Measurements from ENCODE around the gene EDN2. TPM values are rescaled to one million over a fixed set of nuclear protein-coding genes. Genes with fewer than 3 reads are reported as not detected.

The EDN2 gene
- total and polyA plus RNA-seq, 4 donors = 0.10 to 0.13 TPM; not detected in 2

DNA sequence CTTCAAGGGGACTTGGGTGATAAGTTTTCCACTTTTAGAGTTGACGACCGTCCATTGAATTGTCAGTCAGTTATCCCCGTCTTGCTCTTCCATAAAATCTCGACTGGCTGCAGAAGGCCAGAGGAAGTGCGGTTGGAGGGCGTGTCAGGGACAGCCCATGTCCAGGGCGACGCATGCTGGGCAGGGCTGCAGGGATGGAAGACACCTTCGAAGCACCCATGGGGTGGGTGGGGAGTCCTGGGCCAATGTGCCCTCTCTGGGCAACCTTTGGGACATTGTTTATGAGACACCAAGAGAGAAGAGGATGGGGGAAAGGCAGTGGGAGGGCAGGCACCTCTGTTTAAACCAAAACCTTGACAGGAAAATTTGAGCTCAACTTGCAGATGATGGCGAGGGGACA lies 38.6 kb upstream of the EDN2 start:
- Histone ChIP-seq H3K9me3 (ENCODE audit: control insufficient read depth in 4 of 4, low read length in 3 of 4) (no peaks in the 10 kb centered on the region), H3K27me3 (ENCODE audit: control insufficient read depth in 4 of 4, insufficient read depth in 4 of 4, low read length in 3 of 4) (no peaks in the 10 kb centered on the region), H3K36me3 (ENCODE audit: control insufficient read depth in 4 of 4, insufficient read depth in 3 of 4, low read depth in 1 of 4, low read length in 3 of 4) (no peaks in the 10 kb centered on the region), H3K9ac (ENCODE audit: low read depth in 1 of 2, low read length in 2 of 2) (no peak overlapping the region), H3K27ac (ENCODE audit: low read depth in 1 of 2, low read length in 2 of 2) (no peak overlapping the region), H3K4me1 (ENCODE audit: control insufficient read depth in 4 of 4, insufficient read depth in 4 of 4, low read length in 3 of 4) (no peaks in the 10 kb centered on the region), H3K4me3 (ENCODE audit: low read depth in 1 of 3, low read length in 3 of 3) (no peak overlapping the region)
- 82% methylated on average over 10 of the region's 10 CpGs for WGBS
- TF ChIP-seq EGR1 (IDR thresholded peaks at IDR 0.05; ENCODE audit: low read depth in 2 of 2) = no peak
- no peak for TF ChIP-seq HNF4A (conservative IDR thresholded peaks at IDR 0.05)
- no peak for TF ChIP-seq RAD21 (IDR thresholded peaks at IDR 0.05)
- TF ChIP-seq FOXA2 (IDR thresholded peaks at IDR 0.05) = no peak
- no peak for TF ChIP-seq SP1 (IDR thresholded peaks at IDR 0.05)
- TF ChIP-seq TAF1 (conservative IDR thresholded peaks at IDR 0.05) = no peak
- TF ChIP-seq, protein P1, sequence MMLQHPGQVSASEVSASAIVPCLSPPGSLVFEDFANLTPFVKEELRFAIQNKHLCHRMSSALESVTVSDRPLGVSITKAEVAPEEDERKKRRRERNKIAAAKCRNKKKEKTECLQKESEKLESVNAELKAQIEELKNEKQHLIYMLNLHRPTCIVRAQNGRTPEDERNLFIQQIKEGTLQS (IDR thresholded peaks at IDR 0.05) = no peak
- TF ChIP-seq FOXA1 (IDR thresholded peaks at IDR 0.05) = no peak
- TF ChIP-seq, protein P2, sequence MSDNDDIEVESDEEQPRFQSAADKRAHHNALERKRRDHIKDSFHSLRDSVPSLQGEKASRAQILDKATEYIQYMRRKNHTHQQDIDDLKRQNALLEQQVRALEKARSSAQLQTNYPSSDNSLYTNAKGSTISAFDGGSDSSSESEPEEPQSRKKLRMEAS (IDR thresholded peaks at IDR 0.05) = no peak
- TF ChIP-seq JUND (IDR thresholded peaks at IDR 0.05) = no peak
- TF ChIP-seq YY1 (IDR thresholded peaks at IDR 0.05) = no peak
- TF ChIP-seq NR2F2 (IDR thresholded peaks at IDR 0.05) = no peak
- TF ChIP-seq, protein P3, sequence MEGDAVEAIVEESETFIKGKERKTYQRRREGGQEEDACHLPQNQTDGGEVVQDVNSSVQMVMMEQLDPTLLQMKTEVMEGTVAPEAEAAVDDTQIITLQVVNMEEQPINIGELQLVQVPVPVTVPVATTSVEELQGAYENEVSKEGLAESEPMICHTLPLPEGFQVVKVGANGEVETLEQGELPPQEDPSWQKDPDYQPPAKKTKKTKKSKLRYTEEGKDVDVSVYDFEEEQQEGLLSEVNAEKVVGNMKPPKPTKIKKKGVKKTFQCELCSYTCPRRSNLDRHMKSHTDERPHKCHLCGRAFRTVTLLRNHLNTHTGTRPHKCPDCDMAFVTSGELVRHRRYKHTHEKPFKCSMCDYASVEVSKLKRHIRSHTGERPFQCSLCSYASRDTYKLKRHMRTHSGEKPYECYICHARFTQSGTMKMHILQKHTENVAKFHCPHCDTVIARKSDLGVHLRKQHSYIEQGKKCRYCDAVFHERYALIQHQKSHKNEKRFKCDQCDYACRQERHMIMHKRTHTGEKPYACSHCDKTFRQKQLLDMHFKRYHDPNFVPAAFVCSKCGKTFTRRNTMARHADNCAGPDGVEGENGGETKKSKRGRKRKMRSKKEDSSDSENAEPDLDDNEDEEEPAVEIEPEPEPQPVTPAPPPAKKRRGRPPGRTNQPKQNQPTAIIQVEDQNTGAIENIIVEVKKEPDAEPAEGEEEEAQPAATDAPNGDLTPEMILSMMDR (IDR thresholded peaks at IDR 0.05; ENCODE audit: low read depth, low read length, missing input control) = no peak
- TF ChIP-seq, protein P4, sequence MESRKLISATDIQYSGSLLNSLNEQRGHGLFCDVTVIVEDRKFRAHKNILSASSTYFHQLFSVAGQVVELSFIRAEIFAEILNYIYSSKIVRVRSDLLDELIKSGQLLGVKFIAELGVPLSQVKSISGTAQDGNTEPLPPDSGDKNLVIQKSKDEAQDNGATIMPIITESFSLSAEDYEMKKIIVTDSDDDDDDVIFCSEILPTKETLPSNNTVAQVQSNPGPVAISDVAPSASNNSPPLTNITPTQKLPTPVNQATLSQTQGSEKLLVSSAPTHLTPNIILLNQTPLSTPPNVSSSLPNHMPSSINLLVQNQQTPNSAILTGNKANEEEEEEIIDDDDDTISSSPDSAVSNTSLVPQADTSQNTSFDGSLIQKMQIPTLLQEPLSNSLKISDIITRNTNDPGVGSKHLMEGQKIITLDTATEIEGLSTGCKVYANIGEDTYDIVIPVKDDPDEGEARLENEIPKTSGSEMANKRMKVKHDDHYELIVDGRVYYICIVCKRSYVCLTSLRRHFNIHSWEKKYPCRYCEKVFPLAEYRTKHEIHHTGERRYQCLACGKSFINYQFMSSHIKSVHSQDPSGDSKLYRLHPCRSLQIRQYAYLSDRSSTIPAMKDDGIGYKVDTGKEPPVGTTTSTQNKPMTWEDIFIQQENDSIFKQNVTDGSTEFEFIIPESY (IDR thresholded peaks at IDR 0.05) = no peak
- no peak for TF ChIP-seq HNF4G (IDR thresholded peaks at IDR 0.05)
- no peak for TF ChIP-seq GABPA (IDR thresholded peaks at IDR 0.05 in 1 of 2, conservative IDR thresholded peaks at IDR 0.05 in 1 of 2)
- TF ChIP-seq, protein P5, sequence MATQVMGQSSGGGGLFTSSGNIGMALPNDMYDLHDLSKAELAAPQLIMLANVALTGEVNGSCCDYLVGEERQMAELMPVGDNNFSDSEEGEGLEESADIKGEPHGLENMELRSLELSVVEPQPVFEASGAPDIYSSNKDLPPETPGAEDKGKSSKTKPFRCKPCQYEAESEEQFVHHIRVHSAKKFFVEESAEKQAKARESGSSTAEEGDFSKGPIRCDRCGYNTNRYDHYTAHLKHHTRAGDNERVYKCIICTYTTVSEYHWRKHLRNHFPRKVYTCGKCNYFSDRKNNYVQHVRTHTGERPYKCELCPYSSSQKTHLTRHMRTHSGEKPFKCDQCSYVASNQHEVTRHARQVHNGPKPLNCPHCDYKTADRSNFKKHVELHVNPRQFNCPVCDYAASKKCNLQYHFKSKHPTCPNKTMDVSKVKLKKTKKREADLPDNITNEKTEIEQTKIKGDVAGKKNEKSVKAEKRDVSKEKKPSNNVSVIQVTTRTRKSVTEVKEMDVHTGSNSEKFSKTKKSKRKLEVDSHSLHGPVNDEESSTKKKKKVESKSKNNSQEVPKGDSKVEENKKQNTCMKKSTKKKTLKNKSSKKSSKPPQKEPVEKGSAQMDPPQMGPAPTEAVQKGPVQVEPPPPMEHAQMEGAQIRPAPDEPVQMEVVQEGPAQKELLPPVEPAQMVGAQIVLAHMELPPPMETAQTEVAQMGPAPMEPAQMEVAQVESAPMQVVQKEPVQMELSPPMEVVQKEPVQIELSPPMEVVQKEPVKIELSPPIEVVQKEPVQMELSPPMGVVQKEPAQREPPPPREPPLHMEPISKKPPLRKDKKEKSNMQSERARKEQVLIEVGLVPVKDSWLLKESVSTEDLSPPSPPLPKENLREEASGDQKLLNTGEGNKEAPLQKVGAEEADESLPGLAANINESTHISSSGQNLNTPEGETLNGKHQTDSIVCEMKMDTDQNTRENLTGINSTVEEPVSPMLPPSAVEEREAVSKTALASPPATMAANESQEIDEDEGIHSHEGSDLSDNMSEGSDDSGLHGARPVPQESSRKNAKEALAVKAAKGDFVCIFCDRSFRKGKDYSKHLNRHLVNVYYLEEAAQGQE (IDR thresholded peaks at IDR 0.05) = no peak
- DNase-seq (ENCODE audit: low spot score) = no peak

DNA sequence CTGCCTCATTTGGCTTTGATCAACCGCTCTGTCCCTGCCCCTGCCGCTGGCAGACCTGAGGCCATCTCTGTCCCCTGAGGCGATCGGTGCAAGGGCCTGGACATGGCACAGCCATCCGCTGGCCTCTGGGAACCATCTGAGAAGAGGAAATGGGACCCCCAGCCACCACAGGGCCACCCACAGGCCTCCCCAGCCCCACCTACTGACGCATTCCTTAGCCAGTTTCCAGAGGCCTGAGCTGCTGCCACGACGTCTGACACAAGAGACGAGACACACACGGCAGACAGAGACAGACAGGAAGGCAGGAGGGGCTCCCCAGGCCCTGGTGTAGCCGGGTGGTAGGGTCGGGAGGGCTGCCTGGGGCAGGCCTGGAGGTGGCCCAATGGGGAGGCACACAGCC lies 37.3 kb upstream of the EDN2 start:
- WGBS = 88% methylated on average over 12 of the region's 12 CpGs
- no peaks in the 10 kb centered on the region for H3K9me3 ChIP-seq (ENCODE audit: control insufficient read depth in 4 of 4, low read length in 3 of 4)
- H3K27me3 ChIP-seq (ENCODE audit: control insufficient read depth in 4 of 4, insufficient read depth in 4 of 4, low read length in 3 of 4) = no peaks in the 10 kb centered on the region
- no peaks in the 10 kb centered on the region for H3K36me3 ChIP-seq (ENCODE audit: control insufficient read depth in 4 of 4, insufficient read depth in 3 of 4, low read depth in 1 of 4, low read length in 3 of 4)
- no peak for DNase-seq (ENCODE audit: low spot score)
- H3K4me3 ChIP-seq (ENCODE audit: low read depth in 1 of 3, low read length in 3 of 3) = no peak overlapping the region
- no peak overlapping the region for H3K9ac ChIP-seq (ENCODE audit: low read depth in 1 of 2, low read length in 2 of 2)
- H3K4me1 ChIP-seq (ENCODE audit: control insufficient read depth in 4 of 4, insufficient read depth in 4 of 4, low read length in 3 of 4) = peaks cover 0 to under 1% (median under 1%) of the 10 kb centered on the region in 4 donors
- no peak overlapping the region for H3K27ac ChIP-seq (ENCODE audit: low read depth in 1 of 2, low read length in 2 of 2)
- TF ChIP-seq YY1 (IDR thresholded peaks at IDR 0.05) = no peak
- TF ChIP-seq TAF1 (conservative IDR thresholded peaks at IDR 0.05) = no peak
- no peak for TF ChIP-seq FOXA1 (IDR thresholded peaks at IDR 0.05)
- TF ChIP-seq GABPA (IDR thresholded peaks at IDR 0.05 in 1 of 2, conservative IDR thresholded peaks at IDR 0.05 in 1 of 2) = no peak
- TF ChIP-seq, protein P5 (IDR thresholded peaks at IDR 0.05) = no peak
- no peak for TF ChIP-seq JUND (IDR thresholded peaks at IDR 0.05)
- TF ChIP-seq NR2F2 (IDR thresholded peaks at IDR 0.05) = no peak
- TF ChIP-seq EGR1 (IDR thresholded peaks at IDR 0.05; ENCODE audit: low read depth in 2 of 2) = no peak
- TF ChIP-seq RAD21 (IDR thresholded peaks at IDR 0.05) = no peak
- TF ChIP-seq, protein P4 (IDR thresholded peaks at IDR 0.05) = no peak
- TF ChIP-seq, protein P1 (IDR thresholded peaks at IDR 0.05) = no peak

Data from liver (tissue), 9 donors.